H9 (cell line): ENCODE measurements around the gene SENP8. TPM values are rescaled to one million over a fixed set of nuclear protein-coding genes. Genes with fewer than 3 reads are reported as not detected.

ENCODE experiments used
- DNase-seq: peaks from one replicate; pipeline ENCODE4 v3.0.0-alpha.2; 2017
- H2AFZ ChIP-seq: one replicate; pipeline ENCODE4 v1.6.1; 2013; ENCODE audit warnings: mild to moderate bottlenecking, low read length, control low read depth, moderate library complexity
- H2AK5ac ChIP-seq: 2 replicates; pipeline ENCODE4 v1.6.1; 2013; ENCODE audit warnings: low read length, control low read depth, mixed read lengths; ENCODE audit not compliant: insufficient read length
- H2BK120ac ChIP-seq: one replicate; pipeline ENCODE4 v1.6.1; 2013; ENCODE audit warnings: low read depth, mild to moderate bottlenecking, low read length, control low read depth, inconsistent platforms; ENCODE audit not compliant: poor library complexity, severe bottlenecking
- H2BK12ac ChIP-seq: 2 replicates; pipeline ENCODE4 v1.6.1; 2013; ENCODE audit warnings: low read length, control low read depth, mixed read lengths, low read depth; ENCODE audit not compliant: insufficient read length
- H2BK15ac ChIP-seq: 2 replicates; pipeline ENCODE4 v1.6.1; 2013; ENCODE audit warnings: low read depth, low read length, control low read depth
- H2BK20ac ChIP-seq: one replicate; pipeline ENCODE4 v1.6.1; 2013; ENCODE audit warnings: low read depth, mild to moderate bottlenecking, low read length, control low read depth, inconsistent platforms; ENCODE audit not compliant: poor library complexity, severe bottlenecking
- H2BK5ac ChIP-seq: 2 replicates; pipeline ENCODE4 v1.6.1; 2013; ENCODE audit warnings: low read length, control low read depth, mixed read lengths; ENCODE audit not compliant: insufficient read length
- H3K14ac ChIP-seq: 2 replicates; pipeline ENCODE4 v1.6.1; 2013; ENCODE audit warnings: low read length, control low read depth; ENCODE audit not compliant: insufficient read depth
- H3K18ac ChIP-seq: 2 replicates; pipeline ENCODE4 v1.6.1; 2013; ENCODE audit warnings: low read depth, mild to moderate bottlenecking, mixed read lengths, low read length, control low read depth; ENCODE audit not compliant: insufficient read length
- H3K23ac ChIP-seq: 2 replicates; pipeline ENCODE4 v1.6.1; 2013; ENCODE audit warnings: low read length, control low read depth, mixed read lengths, low read depth; ENCODE audit not compliant: insufficient read length
- H3K23me2 ChIP-seq: 2 replicates; pipeline ENCODE4 v1.6.1; 2013; ENCODE audit warnings: low read depth, mild to moderate bottlenecking, mixed read lengths, low read length, control low read depth; ENCODE audit not compliant: insufficient read length, poor library complexity, severe bottlenecking
- H3K27ac ChIP-seq: 2 replicates; pipeline ENCODE4 v1.5.1; 2013; ENCODE audit warnings: low read length, control low read depth, mixed read lengths, low read depth; ENCODE audit not compliant: insufficient read length
- H3K27me3 ChIP-seq: 2 replicates; pipeline ENCODE4 v1.6.1; 2013; ENCODE audit warnings: low read length, control low read depth, inconsistent platforms; ENCODE audit not compliant: insufficient read depth
- H3K4ac ChIP-seq: 2 replicates; pipeline ENCODE4 v1.6.1; 2013; ENCODE audit warnings: low read depth, mild to moderate bottlenecking, control low read depth, inconsistent platforms, low read length, moderate library complexity
- H3K4me1 ChIP-seq: 2 replicates; pipeline ENCODE4 v1.6.1; 2013; ENCODE audit warnings: low read length, control low read depth, inconsistent platforms; ENCODE audit not compliant: insufficient read depth
- H3K4me2 ChIP-seq: 2 replicates; pipeline ENCODE4 v1.6.1; 2013; ENCODE audit warnings: low read length, control low read depth, mixed read lengths; ENCODE audit not compliant: insufficient read length, insufficient read depth
- H3K56ac ChIP-seq: 2 replicates; pipeline ENCODE4 v1.6.1; 2013; ENCODE audit warnings: low read depth, mild to moderate bottlenecking, mixed read lengths, low read length, control low read depth; ENCODE audit not compliant: insufficient read length
- H3K79me1 ChIP-seq: 2 replicates; pipeline ENCODE4 v1.6.1; 2013; ENCODE audit warnings: low read depth, mild to moderate bottlenecking, moderate library complexity, low read length, control low read depth, inconsistent platforms; ENCODE audit not compliant: insufficient read depth, poor library complexity, severe bottlenecking
- H3K79me2 ChIP-seq: 2 replicates; pipeline ENCODE4 v1.6.1; 2013; ENCODE audit warnings: low read length, control low read depth, inconsistent platforms; ENCODE audit not compliant: insufficient read depth
- H3K9ac ChIP-seq: 2 replicates; pipeline ENCODE4 v1.6.1; 2013; ENCODE audit warnings: low read length, control low read depth, mixed read lengths; ENCODE audit not compliant: insufficient read length; ENCODE audit errors: extremely low read depth
- H3K9me3 ChIP-seq: one replicate; pipeline ENCODE4 v1.6.1; 2013; ENCODE audit warnings: low read depth, low read length, inconsistent platforms; ENCODE audit not compliant: control insufficient read depth
- H3T11ph ChIP-seq: one replicate; pipeline ENCODE4 v1.6.1; 2013; ENCODE audit warnings: mild to moderate bottlenecking, low read length, control low read depth, inconsistent platforms
- H4K20me1 ChIP-seq: one replicate; pipeline ENCODE4 v1.6.1; 2013; ENCODE audit not compliant: control insufficient read depth, insufficient read length, insufficient read depth
- H4K5ac ChIP-seq: 2 replicates; pipeline ENCODE4 v1.6.1; 2013; ENCODE audit warnings: low read depth, mild to moderate bottlenecking, mixed read lengths, low read length, control low read depth; ENCODE audit not compliant: insufficient read length
- H4K8ac ChIP-seq: replicated peaks from 2 replicates; pipeline ENCODE4 v1.6.1; 2013; ENCODE audit warnings: low read length, control low read depth, mixed read lengths, low read depth; ENCODE audit not compliant: insufficient read length
- H4K91ac ChIP-seq: 2 replicates; pipeline ENCODE4 v1.6.1; 2013; ENCODE audit warnings: low read depth, mild to moderate bottlenecking, moderate library complexity, mixed read lengths, low read length, control low read depth; ENCODE audit not compliant: insufficient read length
- H3K27ac Mint-ChIP-seq, 3 experiments: 2 replicates in 2 of 3; 3 replicates in 1 of 3; pipeline ENCODE4 v1.8.0; 2020 to 2021; ENCODE audit warnings: mixed read lengths in 3 of 3, mild to moderate bottlenecking in 1 of 3, moderate library complexity in 1 of 3
- H3K27me3 Mint-ChIP-seq: 2 replicates; pipeline ENCODE4 v1.8.0; 2021; ENCODE audit warnings: low read depth, mild to moderate bottlenecking, moderate library complexity, mixed read lengths
- H3K36me3 Mint-ChIP-seq, 3 experiments: 2 replicates in 2 of 3; 3 replicates in 1 of 3; pipeline ENCODE4 v1.8.0; 2020 to 2021; ENCODE audit warnings: low read depth in 3 of 3, mixed read lengths in 3 of 3; ENCODE audit not compliant: insufficient read depth in 1 of 3
- H3K4me1 Mint-ChIP-seq, 2 experiments: 2 replicates each; pipeline ENCODE4 v1.8.0; 2020; ENCODE audit warnings: mixed read lengths in 2 of 2
- H3K4me3 Mint-ChIP-seq, 2 experiments: 2 replicates in 1 of 2; 3 replicates in 1 of 2; pipeline ENCODE4 v1.8.0; 2020 to 2021; ENCODE audit warnings: mild to moderate bottlenecking in 2 of 2, mixed read lengths in 2 of 2, moderate library complexity in 1 of 2
- H3K9me3 Mint-ChIP-seq, 2 experiments: 2 replicates in 1 of 2; 3 replicates in 1 of 2; pipeline ENCODE4 v1.8.0; 2020; ENCODE audit warnings: mild to moderate bottlenecking in 2 of 2, mixed read lengths in 2 of 2, moderate library complexity in 1 of 2
- WGBS: extraction: QIAGEN DNeasy Blood & Tissue Kit; methylation state at CpG from one replicate; pipeline ENCODE4 v1.1.7; 2013; ENCODE audit warnings: missing lambda C conversion rate, low lambda C conversion rate, mixed read lengths; ENCODE audit not compliant: insufficient read length; ENCODE audit errors: extremely low coverage; 5-methylcytosine and 5-hydroxymethylcytosine counted together
- total RNA-seq: library from RNA; stranded (reverse); gene quantifications from 2 replicates; pipeline ENCODE4 v1.2.1, GENCODE V29; 2021
- TF ChIP-seq, protein P1 (sequence below): fragments of 200-600 bp; sonication (generic); conservative IDR thresholded peaks from 3 replicates; pipeline ENCODE4 v1.8.0; 2021; ENCODE audit warnings: antibody characterized with exemption, mild to moderate bottlenecking

The SENP8 gene
- total RNA-seq, 1 experiment from 2014 or later = 4.8 TPM

DNA sequence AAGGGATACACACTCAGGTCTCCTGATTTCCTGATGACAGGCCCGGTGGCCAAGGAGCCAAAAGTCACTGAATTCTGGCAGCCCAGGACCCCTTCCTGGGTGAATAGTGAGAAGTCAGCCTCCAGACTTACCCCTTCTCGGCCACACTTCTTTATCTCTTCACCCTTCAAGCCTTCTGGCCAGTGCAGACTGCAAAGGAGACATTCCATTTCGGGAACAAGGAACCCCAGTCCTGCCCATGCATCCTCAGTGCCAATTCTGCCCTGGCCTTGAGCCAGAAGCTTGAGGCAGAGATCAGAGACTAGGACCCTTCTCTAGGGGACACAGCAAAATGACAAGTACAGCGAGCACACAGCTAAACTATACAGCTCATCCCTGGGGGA, 50.6 kb downstream of the SENP8 start:
- WGBS = no CpG with 5 or more reads among the region's 4 CpGs
- H3K23me2 ChIP-seq = no peaks in the 10 kb centered on the region
- H2BK120ac ChIP-seq = no peak overlapping the region
- no peak overlapping the region for H3K14ac ChIP-seq
- no peak overlapping the region for H2BK5ac ChIP-seq
- no peak overlapping the region for H3K18ac ChIP-seq
- DNase-seq = no peak
- H4K5ac ChIP-seq = no peak overlapping the region
- peaks cover 10 to 12% of the 10 kb centered on the region in 2 experiments for H3K4me1 Mint-ChIP-seq
- H4K91ac ChIP-seq = no peak overlapping the region
- H2BK12ac ChIP-seq = no peak overlapping the region
- no peak overlapping the region for H3K4ac ChIP-seq
- H3K9me3 ChIP-seq = no peaks in the 10 kb centered on the region
- H3T11ph ChIP-seq = no peak overlapping the region
- no peak overlapping the region for H3K27ac ChIP-seq
- no peaks in the 10 kb centered on the region for H3K27me3 ChIP-seq
- H4K20me1 ChIP-seq = no peaks in the 10 kb centered on the region
- H2BK15ac ChIP-seq = no peak overlapping the region
- no peak overlapping the region for H2AK5ac ChIP-seq
- H3K4me3 Mint-ChIP-seq = no peak overlapping the region
- H3K79me1 ChIP-seq = no peaks in the 10 kb centered on the region
- no peak overlapping the region for H3K56ac ChIP-seq
- no peak overlapping the region for H3K9ac ChIP-seq
- no peaks in the 10 kb centered on the region for H3K36me3 Mint-ChIP-seq
- H3K4me2 ChIP-seq = no peak overlapping the region
- no peaks in the 10 kb centered on the region; the same call in 1 of the 2 replicates for H3K27me3 Mint-ChIP-seq
- H4K8ac ChIP-seq = no peak overlapping the region
- H2AFZ ChIP-seq = no peak overlapping the region
- H3K4me1 ChIP-seq = no peaks in the 10 kb centered on the region; the same call in 1 of the 2 replicates
- H3K79me2 ChIP-seq = no peaks in the 10 kb centered on the region
- no peak overlapping the region for H3K23ac ChIP-seq
- H3K9me3 Mint-ChIP-seq = no peaks in the 10 kb centered on the region
- H2BK20ac ChIP-seq = no peak overlapping the region
- H3K27ac Mint-ChIP-seq = no peak overlapping the region
- TF ChIP-seq, protein P1, sequence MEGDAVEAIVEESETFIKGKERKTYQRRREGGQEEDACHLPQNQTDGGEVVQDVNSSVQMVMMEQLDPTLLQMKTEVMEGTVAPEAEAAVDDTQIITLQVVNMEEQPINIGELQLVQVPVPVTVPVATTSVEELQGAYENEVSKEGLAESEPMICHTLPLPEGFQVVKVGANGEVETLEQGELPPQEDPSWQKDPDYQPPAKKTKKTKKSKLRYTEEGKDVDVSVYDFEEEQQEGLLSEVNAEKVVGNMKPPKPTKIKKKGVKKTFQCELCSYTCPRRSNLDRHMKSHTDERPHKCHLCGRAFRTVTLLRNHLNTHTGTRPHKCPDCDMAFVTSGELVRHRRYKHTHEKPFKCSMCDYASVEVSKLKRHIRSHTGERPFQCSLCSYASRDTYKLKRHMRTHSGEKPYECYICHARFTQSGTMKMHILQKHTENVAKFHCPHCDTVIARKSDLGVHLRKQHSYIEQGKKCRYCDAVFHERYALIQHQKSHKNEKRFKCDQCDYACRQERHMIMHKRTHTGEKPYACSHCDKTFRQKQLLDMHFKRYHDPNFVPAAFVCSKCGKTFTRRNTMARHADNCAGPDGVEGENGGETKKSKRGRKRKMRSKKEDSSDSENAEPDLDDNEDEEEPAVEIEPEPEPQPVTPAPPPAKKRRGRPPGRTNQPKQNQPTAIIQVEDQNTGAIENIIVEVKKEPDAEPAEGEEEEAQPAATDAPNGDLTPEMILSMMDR = no peak
